ENCODE results near the gene PDE3A. TPM values are rescaled to one million over a fixed set of nuclear protein-coding genes. Genes with fewer than 3 reads are reported as not detected.

PDE3A gene
- total and polyA plus RNA-seq, 10 of the 15 experiments (the other 5 are each of a cell fraction or from before 2014, with no cell fraction given): 0.01 to 2.6 (median 1.5) TPM

DNA sequence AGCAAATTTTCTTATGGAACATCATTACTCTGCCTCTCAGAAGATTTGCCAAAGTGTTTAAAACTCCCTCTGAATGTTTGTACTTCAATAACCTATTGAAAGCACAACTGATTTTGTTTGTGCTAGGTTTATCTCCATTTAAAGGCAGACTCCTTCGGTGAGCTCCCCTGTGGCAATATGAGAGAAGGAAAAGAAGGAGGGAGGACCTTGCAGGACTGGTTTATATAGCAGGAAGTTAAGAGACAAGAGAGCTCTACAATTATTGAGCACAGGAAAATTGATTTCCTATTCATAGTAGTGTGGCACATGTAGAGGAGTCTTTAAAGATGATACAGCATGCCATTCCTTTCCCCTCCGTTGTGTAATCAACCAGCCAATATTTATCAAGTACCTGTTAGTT, 75.5 kb downstream of the PDE3A start:
- H3K4me1 ChIP-seq (ENCODE audit: control insufficient read depth, insufficient read depth, low read length): no peaks in the 10 kb centered on the region
- SMC1A ChIA-PET (ENCODE audit: uncharacterized antibody, unreplicated experiment): interaction anchor here (0.5 kb wide), 1 partner anchor 829 kb away, joined by 3 read pairs; no protein-coding TSS in a partner anchor
- no peak for TF ChIP-seq EED (IDR thresholded peaks at IDR 0.05; ENCODE audit: low read depth)
- TF ChIP-seq CUX1 (IDR thresholded peaks at IDR 0.05; ENCODE audit: insufficient replicate concordance, low read depth, low read length): no peak
- TF ChIP-seq TARDBP (IDR thresholded peaks at IDR 0.05; ENCODE audit: borderline replicate concordance): no peak
- TF ChIP-seq CHD4 (IDR thresholded peaks at IDR 0.05): no peak
- TF ChIP-seq POLR2AphosphoS5 (IDR thresholded peaks at IDR 0.05; ENCODE audit: low read length): no peak
- TF ChIP-seq NR2F1 (conservative IDR thresholded peaks at IDR 0.05): no peak
- TF ChIP-seq ZBTB40 (IDR thresholded peaks at IDR 0.05; ENCODE audit: borderline replicate concordance): no peak
- TF ChIP-seq LARP7 (IDR thresholded peaks at IDR 0.05): no peak
- ATAC-seq (no peak), FAIRE-seq (no peak), DNase-seq (ENCODE audit: low read depth, low spot score) (no peak)
- no peak overlapping the region for H3K9ac ChIP-seq (ENCODE audit: control insufficient read depth, insufficient read depth, low read length)
- 82% methylated on average over 2 of the region's 2 CpGs for WGBS (ENCODE audit: insufficient coverage, insufficient replicate concordance, low lambda C conversion rate, missing lambda C conversion rate)
- no peaks in the 10 kb centered on the region for H3K36me3 ChIP-seq (ENCODE audit: control insufficient read depth in 2 of 2, insufficient read depth in 2 of 2, low read length in 1 of 2)
- H3K9me3 ChIP-seq (replicated peaks; ENCODE audit: control insufficient read depth, insufficient read depth, low read length): no peaks in the 10 kb centered on the region
- RAD21 ChIA-PET (ENCODE audit: unreplicated experiment): no interaction called here
- in situ Hi-C loops (cut with MboI) (no loop called here), intact Hi-C loops (cut with micrococcal nuclease; ENCODE audit: unreplicated experiment) (no loop called here)
- no peak overlapping the region for H3K27ac ChIP-seq (ENCODE audit: control insufficient read depth, insufficient read depth)
- no peak overlapping the region for H3K4me3 ChIP-seq
- POLR2A ChIA-PET: no interaction called here
- CTCF ChIA-PET: no interaction called here
- no peak overlapping the region for H3K4me2 ChIP-seq (ENCODE audit: control insufficient read depth, insufficient read depth)
- no peaks in the 10 kb centered on the region for H4K20me1 ChIP-seq (ENCODE audit: control insufficient read depth, insufficient read depth)
- H2AFZ ChIP-seq (ENCODE audit: control insufficient read depth, low read depth, low read length): no peak overlapping the region
- H3K79me2 ChIP-seq (ENCODE audit: control insufficient read depth, insufficient read depth, low read length): no peaks in the 10 kb centered on the region
- no peaks in the 10 kb centered on the region for H3K27me3 ChIP-seq (replicated peaks in 1 of 2; ENCODE audit: control insufficient read depth in 2 of 2, insufficient read depth in 2 of 2, low read length in 1 of 2)
- no TSS peak for BruUV-seq (replicated peaks)
